HG02610 (cell line): ENCODE results near the gene CTNNA2.

ENCODE experiments used
- ATAC-seq: cut with Tn5 transposase; IDR thresholded peaks from one replicate; pipeline ENCODE4 v1.9.1; 2021; ENCODE audit warnings: mild to moderate bottlenecking, moderate library complexity; ENCODE audit not compliant: unreplicated experiment

CTNNA2 gene

GRCh38 chr2:80354858-80355257 lies 842.0 kb downstream of the CTNNA2 start:
- ATAC-seq = no peak

DNA sequence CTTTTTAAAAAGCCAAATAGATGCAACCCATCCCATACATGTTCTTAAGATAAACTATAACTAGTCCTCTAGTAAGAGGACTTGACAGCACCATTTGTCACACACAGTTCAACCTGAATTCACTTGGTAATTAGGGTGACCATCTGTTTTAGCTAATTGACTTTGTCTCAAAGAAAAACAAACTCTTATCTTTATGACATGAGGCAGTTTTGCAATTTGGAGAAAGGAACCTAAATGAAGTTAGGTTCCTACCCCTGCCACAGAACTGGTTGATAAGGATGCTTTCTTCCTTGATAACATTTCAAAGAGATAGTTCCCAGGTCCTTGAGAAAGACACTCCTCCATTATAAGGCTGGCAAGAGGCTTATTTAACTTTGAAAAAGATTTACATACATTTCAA lies 849.1 kb downstream of the CTNNA2 start:
- ATAC-seq = no peak

DNA sequence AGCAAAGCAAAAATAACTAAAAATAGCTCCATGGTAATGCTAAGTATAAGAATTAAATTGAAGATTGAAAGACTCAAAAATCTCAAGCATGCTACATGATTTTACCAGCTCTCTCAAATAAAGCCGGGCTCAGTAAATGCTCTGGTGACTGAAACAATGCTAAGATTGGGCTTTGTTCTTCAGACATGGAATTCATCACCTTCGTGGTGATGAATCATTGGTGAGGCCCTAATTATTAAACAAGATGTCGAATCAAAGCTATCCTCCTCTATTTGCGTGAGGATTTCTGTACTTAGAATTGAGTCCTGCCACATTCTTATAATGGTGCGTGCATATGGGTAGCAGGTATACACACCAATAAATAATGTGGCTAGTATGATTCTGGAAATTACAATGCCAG lies 850.5 kb downstream of the CTNNA2 start:
- no peak for ATAC-seq

DNA sequence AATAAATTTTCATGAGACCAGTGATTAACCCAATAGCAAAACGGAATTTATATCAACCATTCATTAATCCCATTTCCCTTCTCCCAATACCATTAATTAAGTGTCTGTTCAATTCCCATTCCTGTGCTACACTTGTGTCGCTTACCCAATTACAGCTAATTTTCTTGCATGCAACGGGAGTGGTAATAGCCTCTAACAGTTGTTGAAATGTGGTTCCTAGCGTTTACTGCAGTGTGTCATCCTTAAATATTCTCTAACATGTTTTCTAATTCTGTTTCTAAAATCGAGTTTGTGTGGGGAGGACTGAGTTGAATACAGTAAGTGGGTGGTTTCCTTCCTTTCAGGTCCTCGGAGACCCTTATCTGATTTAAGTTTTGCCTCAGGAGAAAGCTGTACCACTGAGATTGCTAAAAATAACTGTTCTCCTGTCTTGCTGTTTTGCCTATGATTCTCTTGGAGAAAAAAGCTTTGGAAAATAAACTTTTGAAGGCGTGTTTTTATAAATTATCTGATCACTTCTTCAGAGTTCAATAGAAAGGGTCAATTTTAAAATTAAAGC lies 851.0 kb downstream of the CTNNA2 start:
- no peak for ATAC-seq

- no peak for ATAC-seq
Measured at GRCh38 chr2:80364524-80365212, 851.8 kb downstream of the CTNNA2 start.

DNA sequence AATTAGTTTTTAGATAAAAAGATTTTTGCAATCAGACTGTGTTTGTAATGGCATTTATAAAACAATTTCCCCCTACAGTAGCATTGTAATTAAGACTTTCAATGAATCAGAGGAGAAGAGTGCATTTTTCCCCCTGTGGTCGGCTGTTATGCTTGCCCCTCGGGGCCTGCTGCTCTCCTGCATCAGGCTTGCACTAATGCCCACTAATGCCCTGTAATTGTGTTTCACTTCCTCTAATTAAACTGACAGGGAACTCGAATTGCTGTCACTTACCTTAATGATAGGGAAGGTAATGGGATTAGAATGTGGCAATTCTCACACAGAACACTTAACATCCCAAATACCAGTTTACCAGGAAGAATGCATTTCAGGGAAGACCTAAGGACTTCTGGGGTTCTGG lies 852.9 kb downstream of the CTNNA2 start:
- ATAC-seq = no peak

GRCh38 chr2:80370375-80371009 lies 857.6 kb downstream of the CTNNA2 start:
- ATAC-seq = no peak

GRCh38 chr2:80374105-80374504 lies 861.3 kb downstream of the CTNNA2 start:
- ATAC-seq = no peak

DNA sequence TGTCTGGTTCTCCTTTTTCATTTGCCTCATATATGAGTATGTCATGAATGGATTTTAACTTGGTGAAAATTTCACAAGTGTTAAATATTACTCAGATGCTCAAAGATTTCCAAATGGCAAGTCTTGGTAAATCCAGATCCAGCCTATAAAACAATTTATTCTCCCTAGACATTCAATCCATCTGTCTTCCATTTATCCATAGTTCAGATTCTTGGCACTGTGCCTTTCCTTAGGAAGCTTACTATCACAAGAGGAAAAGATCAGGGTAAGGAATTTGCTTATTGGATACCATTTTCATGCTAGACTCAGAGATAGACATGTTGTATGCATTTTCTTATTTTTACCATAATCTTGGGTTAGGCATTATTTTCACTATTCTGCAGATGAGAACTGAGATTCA lies 864.2 kb downstream of the CTNNA2 start:
- no peak for ATAC-seq

DNA sequence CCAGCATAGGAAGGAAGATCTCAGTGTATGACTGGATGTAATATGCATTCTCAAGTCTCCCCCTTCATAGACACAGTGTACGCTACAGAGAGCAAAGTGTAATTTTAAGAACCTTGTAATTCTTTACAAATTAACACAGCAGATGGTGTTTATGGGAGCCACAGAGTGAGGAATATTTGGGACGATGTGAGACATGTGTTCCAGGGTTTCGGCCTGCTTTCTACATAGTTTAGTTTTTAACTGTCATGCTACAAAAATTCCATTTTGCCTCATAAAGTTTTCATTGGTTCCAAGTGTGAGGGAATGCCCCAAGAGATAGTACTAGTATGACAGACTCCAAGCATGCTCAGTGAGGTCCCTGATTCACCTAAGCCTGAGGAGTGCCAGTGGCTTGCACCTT lies 867.9 kb downstream of the CTNNA2 start:
- no peak for ATAC-seq

GRCh38 chr2:80381666-80382065 lies 868.8 kb downstream of the CTNNA2 start:
- ATAC-seq = no peak

DNA sequence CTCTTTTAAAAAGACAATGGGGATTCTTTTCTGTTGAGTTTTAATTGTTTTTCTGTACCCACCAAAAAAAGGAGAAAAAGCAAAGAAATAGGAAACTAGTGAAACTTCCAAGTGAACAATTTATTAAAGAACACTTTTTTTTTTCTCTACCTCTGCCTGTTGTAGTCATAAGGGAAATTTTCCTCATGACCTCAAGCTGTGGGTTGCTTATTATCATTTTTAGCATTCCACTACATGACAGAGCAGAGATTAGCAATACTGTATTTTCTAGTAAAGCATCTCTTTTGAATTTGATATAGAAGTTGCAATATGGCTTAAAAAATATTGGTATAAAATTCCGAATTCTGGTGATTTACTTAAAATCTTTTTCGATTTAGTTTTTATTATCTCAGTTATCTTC lies 879.6 kb downstream of the CTNNA2 start:
- ATAC-seq = no peak

GRCh38 chr2:80393991-80394390 lies 881.1 kb downstream of the CTNNA2 start:
- ATAC-seq = no peak

- no peak for ATAC-seq
Measured at GRCh38 chr2:80395251-80395650, 882.4 kb downstream of the CTNNA2 start.

GRCh38 chr2:80396276-80396675 lies 883.4 kb downstream of the CTNNA2 start:
- ATAC-seq = no peak

GRCh38 chr2:80403081-80403480 lies 890.2 kb downstream of the CTNNA2 start:
- no peak for ATAC-seq

- no peak for ATAC-seq
Measured at GRCh38 chr2:80407377-80407776, 894.5 kb downstream of the CTNNA2 start.

GRCh38 chr2:80410346-80410745 lies 897.5 kb downstream of the CTNNA2 start:
- ATAC-seq = no peak

DNA sequence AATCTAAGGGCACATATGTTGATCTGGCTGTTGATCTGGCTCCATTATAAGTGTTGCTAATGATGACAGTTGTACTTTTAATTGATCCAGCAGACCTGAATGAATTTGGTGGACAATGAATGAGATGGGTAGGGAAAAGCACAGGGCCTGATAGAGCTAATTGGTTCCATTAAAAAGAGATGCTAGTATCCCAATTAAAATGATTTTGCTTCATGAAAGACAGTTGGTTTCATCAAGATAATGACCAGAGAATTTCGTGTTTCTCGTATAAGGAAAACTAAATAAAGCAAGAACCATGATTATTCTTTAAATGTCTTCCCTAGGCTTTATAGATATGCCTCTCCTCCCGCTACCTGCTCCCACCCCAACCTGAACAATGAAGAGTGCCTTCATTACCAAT lies 900.3 kb downstream of the CTNNA2 start:
- no peak for ATAC-seq

- ATAC-seq = no peak
Measured at GRCh38 chr2:80417737-80418136, 904.9 kb downstream of the CTNNA2 start.

GRCh38 chr2:80420530-80421208 lies 907.8 kb downstream of the CTNNA2 start:
- ATAC-seq = no peak

DNA sequence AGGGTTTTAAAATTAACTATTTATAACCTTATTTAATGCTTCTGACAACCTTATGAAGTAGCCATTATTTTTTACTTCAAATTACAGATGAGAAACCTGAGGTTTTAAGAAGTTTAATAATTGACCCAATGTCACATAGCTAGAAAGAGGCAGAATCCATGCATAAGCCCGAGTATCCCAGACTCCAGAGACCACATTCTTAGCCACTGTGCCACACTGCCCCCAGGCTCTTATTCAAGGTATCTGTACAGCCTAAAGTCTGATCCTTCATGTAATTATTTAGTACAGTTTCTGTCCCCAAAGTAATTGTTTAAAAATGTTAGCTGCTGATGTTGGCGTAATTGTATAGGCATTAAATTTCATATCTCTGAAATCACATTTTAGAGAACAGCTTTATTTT lies 916.4 kb downstream of the CTNNA2 start:
- no peak for ATAC-seq
